ENCODE results near the gene SPATS2.

The SPATS2 gene

GRCh38 chr12:49388682-49389386 lies 21.6 kb downstream of the SPATS2 start:
- H3K36me3 ChIP-seq (ENCODE audit: insufficient read depth, low read depth, low read length) = no peaks in the 10 kb centered on the region

GRCh38 chr12:49389387-49389703 lies 22.1 kb downstream of the SPATS2 start:
- no peaks in the 10 kb centered on the region for H3K36me3 ChIP-seq (ENCODE audit: insufficient read depth, low read depth, low read length)
- H3K9ac ChIP-seq (ENCODE audit: low read depth, low read length) = no peak overlapping the region
- H3K27me3 ChIP-seq (ENCODE audit: insufficient read depth, low read length) = no peaks in the 10 kb centered on the region

More at GRCh38 chr12:49388682-49389386, 21.6 kb downstream of the SPATS2 start:
- Histone ChIP-seq H3K4me3 (ENCODE audit: low read length) (peak overlapping the region; percentile 25; the same call in 1 of the 2 replicates), H3K27me3 (ENCODE audit: insufficient read depth, low read length) (no peaks in the 10 kb centered on the region), H3K9me3 (ENCODE audit: insufficient read depth, low read depth, low read length) (no peaks in the 10 kb centered on the region), H3K4me1 (ENCODE audit: insufficient read depth, low read length) (no peaks in the 10 kb centered on the region), H3K27ac (ENCODE audit: low read length) (no peak overlapping the region), H3K9ac (ENCODE audit: low read depth, low read length) (no peak overlapping the region)

GRCh38 chr12:49397000-49397399 lies 29.7 kb downstream of the SPATS2 start:
- Histone ChIP-seq H3K4me1 (ENCODE audit: insufficient read depth, low read length) (peaks cover 8% of the 10 kb centered on the region; the same call in 1 of the 2 replicates), H3K9me3 (ENCODE audit: insufficient read depth, low read depth, low read length) (no peaks in the 10 kb centered on the region), H3K36me3 (ENCODE audit: insufficient read depth, low read depth, low read length) (no peaks in the 10 kb centered on the region)

More at GRCh38 chr12:49389387-49389703, 22.1 kb downstream of the SPATS2 start:
- H3K9me3 ChIP-seq (ENCODE audit: insufficient read depth, low read depth, low read length) = no peaks in the 10 kb centered on the region
- H3K4me3 ChIP-seq (ENCODE audit: low read length) = peak overlapping the region; percentile 25; the same call in 1 of the 2 replicates
- H3K27ac ChIP-seq (ENCODE audit: low read length) = no peak overlapping the region
- no peaks in the 10 kb centered on the region for H3K4me1 ChIP-seq (ENCODE audit: insufficient read depth, low read length)

GRCh38 chr12:49400304-49400703 lies 33.0 kb downstream of the SPATS2 start:
- H3K27ac ChIP-seq (ENCODE audit: low read length) = no peak overlapping the region
- no peak overlapping the region for H3K9ac ChIP-seq (ENCODE audit: low read depth, low read length)
- H3K9me3 ChIP-seq (ENCODE audit: insufficient read depth, low read depth, low read length) = no peaks in the 10 kb centered on the region
- no peaks in the 10 kb centered on the region for H3K27me3 ChIP-seq (ENCODE audit: insufficient read depth, low read length)
- no peaks in the 10 kb centered on the region for H3K36me3 ChIP-seq (ENCODE audit: insufficient read depth, low read depth, low read length)
- H3K4me1 ChIP-seq (ENCODE audit: insufficient read depth, low read length) = peaks cover 8% of the 10 kb centered on the region; the same call in 1 of the 2 replicates
- no peak overlapping the region for H3K4me3 ChIP-seq (ENCODE audit: low read length)

More at GRCh38 chr12:49397000-49397399, 29.7 kb downstream of the SPATS2 start:
- H3K4me3 ChIP-seq (ENCODE audit: low read length) = no peak overlapping the region
- H3K27me3 ChIP-seq (ENCODE audit: insufficient read depth, low read length) = no peaks in the 10 kb centered on the region
- H3K27ac ChIP-seq (ENCODE audit: low read length) = no peak overlapping the region
- H3K9ac ChIP-seq (ENCODE audit: low read depth, low read length) = no peak overlapping the region

GRCh38 chr12:49403971-49404450 lies 36.7 kb downstream of the SPATS2 start:
- Histone ChIP-seq H3K36me3 (ENCODE audit: insufficient read depth, low read depth, low read length) (no peaks in the 10 kb centered on the region), H3K4me1 (ENCODE audit: insufficient read depth, low read length) (no peaks in the 10 kb centered on the region; the same call in 1 of the 2 replicates), H3K27me3 (ENCODE audit: insufficient read depth, low read length) (no peaks in the 10 kb centered on the region), H3K9me3 (ENCODE audit: insufficient read depth, low read depth, low read length) (no peaks in the 10 kb centered on the region), H3K27ac (ENCODE audit: low read length) (no peak overlapping the region), H3K4me3 (ENCODE audit: low read length) (no peak overlapping the region), H3K9ac (ENCODE audit: low read depth, low read length) (no peak overlapping the region)

GRCh38 chr12:49404956-49405355 lies 37.7 kb downstream of the SPATS2 start:
- no peak overlapping the region for H3K9ac ChIP-seq (ENCODE audit: low read depth, low read length)
- H3K4me3 ChIP-seq (ENCODE audit: low read length) = no peak overlapping the region

GRCh38 chr12:49410818-49411217 lies 43.6 kb downstream of the SPATS2 start:
- H3K36me3 ChIP-seq (ENCODE audit: insufficient read depth, low read depth, low read length) = no peaks in the 10 kb centered on the region
- H3K9ac ChIP-seq (ENCODE audit: low read depth, low read length) = no peak overlapping the region
- H3K27me3 ChIP-seq (ENCODE audit: insufficient read depth, low read length) = no peaks in the 10 kb centered on the region
- H3K4me3 ChIP-seq (ENCODE audit: low read length) = no peak overlapping the region
- no peak overlapping the region for H3K27ac ChIP-seq (ENCODE audit: low read length)
- no peaks in the 10 kb centered on the region for H3K4me1 ChIP-seq (ENCODE audit: insufficient read depth, low read length)
- no peaks in the 10 kb centered on the region for H3K9me3 ChIP-seq (ENCODE audit: insufficient read depth, low read depth, low read length)

More at GRCh38 chr12:49404956-49405355, 37.7 kb downstream of the SPATS2 start:
- H3K27me3 ChIP-seq (ENCODE audit: insufficient read depth, low read length) = no peaks in the 10 kb centered on the region
- no peaks in the 10 kb centered on the region for H3K9me3 ChIP-seq (ENCODE audit: insufficient read depth, low read depth, low read length)
- H3K27ac ChIP-seq (ENCODE audit: low read length) = no peak overlapping the region
- H3K36me3 ChIP-seq (ENCODE audit: insufficient read depth, low read depth, low read length) = no peaks in the 10 kb centered on the region
- no peaks in the 10 kb centered on the region for H3K4me1 ChIP-seq (ENCODE audit: insufficient read depth, low read length)

- Histone ChIP-seq H3K27me3 (ENCODE audit: insufficient read depth, low read length) (no peaks in the 10 kb centered on the region), H3K9me3 (ENCODE audit: insufficient read depth, low read depth, low read length) (no peaks in the 10 kb centered on the region), H3K27ac (ENCODE audit: low read length) (no peak overlapping the region), H3K36me3 (ENCODE audit: insufficient read depth, low read depth, low read length) (no peaks in the 10 kb centered on the region), H3K4me3 (ENCODE audit: low read length) (no peak overlapping the region), H3K9ac (ENCODE audit: low read depth, low read length) (no peak overlapping the region), H3K4me1 (ENCODE audit: insufficient read depth, low read length) (no peaks in the 10 kb centered on the region)
These were observed 45.7 kb downstream of the SPATS2 start for GRCh38 chr12:49413010-49413409.

- Histone ChIP-seq H3K4me1 (ENCODE audit: insufficient read depth, low read length) (0 out of 2 replicates have a peak, but pooled peaks cover 1% of the 10 kb centered on the region), H3K9me3 (ENCODE audit: insufficient read depth, low read depth, low read length) (no peaks in the 10 kb centered on the region), H3K27ac (ENCODE audit: low read length) (no peak overlapping the region), H3K27me3 (ENCODE audit: insufficient read depth, low read length) (no peaks in the 10 kb centered on the region), H3K36me3 (ENCODE audit: insufficient read depth, low read depth, low read length) (no peaks in the 10 kb centered on the region), H3K4me3 (ENCODE audit: low read length) (no peak overlapping the region), H3K9ac (ENCODE audit: low read depth, low read length) (no peak overlapping the region)
These were observed 46.5 kb downstream of the SPATS2 start for GRCh38 chr12:49413796-49414195.

GRCh38 chr12:49414364-49414763 lies 47.1 kb downstream of the SPATS2 start:
- Histone ChIP-seq H3K4me1 (ENCODE audit: insufficient read depth, low read length) (0 out of 2 replicates have a peak, but pooled peaks cover 3% of the 10 kb centered on the region), H3K9me3 (ENCODE audit: insufficient read depth, low read depth, low read length) (no peaks in the 10 kb centered on the region), H3K27me3 (ENCODE audit: insufficient read depth, low read length) (no peaks in the 10 kb centered on the region), H3K4me3 (ENCODE audit: low read length) (no peak overlapping the region), H3K9ac (ENCODE audit: low read depth, low read length) (no peak overlapping the region), H3K36me3 (ENCODE audit: insufficient read depth, low read depth, low read length) (no peaks in the 10 kb centered on the region), H3K27ac (ENCODE audit: low read length) (no peak overlapping the region)

GRCh38 chr12:49415521-49415970 lies 48.3 kb downstream of the SPATS2 start:
- Histone ChIP-seq H3K36me3 (ENCODE audit: insufficient read depth, low read depth, low read length) (no peaks in the 10 kb centered on the region), H3K4me1 (ENCODE audit: insufficient read depth, low read length) (0 out of 2 replicates have a peak, but pooled peaks cover 3% of the 10 kb centered on the region), H3K27me3 (ENCODE audit: insufficient read depth, low read length) (no peaks in the 10 kb centered on the region), H3K27ac (ENCODE audit: low read length) (no peak overlapping the region), H3K4me3 (ENCODE audit: low read length) (no peak overlapping the region), H3K9me3 (ENCODE audit: insufficient read depth, low read depth, low read length) (no peaks in the 10 kb centered on the region), H3K9ac (ENCODE audit: low read depth, low read length) (no peak overlapping the region)

- Histone ChIP-seq H3K27me3 (ENCODE audit: insufficient read depth, low read length) (no peaks in the 10 kb centered on the region), H3K36me3 (ENCODE audit: insufficient read depth, low read depth, low read length) (no peaks in the 10 kb centered on the region), H3K27ac (ENCODE audit: low read length) (no peak overlapping the region), H3K4me3 (ENCODE audit: low read length) (no peak overlapping the region), H3K9me3 (ENCODE audit: insufficient read depth, low read depth, low read length) (no peaks in the 10 kb centered on the region), H3K4me1 (ENCODE audit: insufficient read depth, low read length) (0 out of 2 replicates have a peak, but pooled peaks cover 3% of the 10 kb centered on the region), H3K9ac (ENCODE audit: low read depth, low read length) (no peak overlapping the region)
These were observed 49.6 kb downstream of the SPATS2 start for GRCh38 chr12:49416892-49417291.
